CD8-positive, alpha-beta memory T cell (primary cell): ENCODE results near the gene SEMA3A. TPM values are rescaled to one million over a fixed set of nuclear protein-coding genes. Genes with fewer than 3 reads are reported as not detected.
A peak's percentile ranks its signal among the peaks of the same experiment; 100 is the strongest.

Experiments used
- CTCF ChIA-PET: fragments of 350-600 bp; sonication (Branson Sonifier 250); formaldehyde crosslinking; loops from one replicate; lab custom pipeline; 2021; ENCODE audit warnings: antibody characterized with exemption; lab: Charles Lee
- POLR2A ChIA-PET: fragments of 350-600 bp; sonication (Branson Sonifier 250); formaldehyde crosslinking; loops from one replicate; lab custom pipeline; 2021; ENCODE audit warnings: antibody characterized with exemption; lab: Charles Lee
- DNase-seq, 5 donors: peaks; one replicate each; pipeline versions ENCODE4 v3.0.0 to v3.0.0-alpha.2; 2020 to 2022; ENCODE audit warnings: mixed read lengths in 1 of 5
- H3K27ac ChIP-seq: one replicate; pipeline ENCODE4 v1.7.0; 2013; ENCODE audit warnings: low read depth, mild to moderate bottlenecking, low read length, moderate library complexity
- H3K27me3 ChIP-seq: 2 replicates; pipeline ENCODE4 v1.7.0; 2013; ENCODE audit warnings: low read length, mild to moderate bottlenecking; ENCODE audit not compliant: insufficient read depth, poor library complexity, severe bottlenecking
- H3K36me3 ChIP-seq: 2 replicates; pipeline ENCODE4 v1.7.0; 2013; ENCODE audit warnings: mild to moderate bottlenecking, low read length, moderate library complexity; ENCODE audit not compliant: insufficient read depth
- H3K4me1 ChIP-seq: 2 replicates; pipeline ENCODE4 v1.7.0; 2013; ENCODE audit warnings: mild to moderate bottlenecking, low read length, moderate library complexity; ENCODE audit not compliant: insufficient read depth
- H3K4me3 ChIP-seq: 2 replicates; pipeline ENCODE4 v1.7.0; 2013; ENCODE audit warnings: mild to moderate bottlenecking, low read length
- H3K9me3 ChIP-seq: 2 replicates; pipeline ENCODE4 v1.7.0; 2013; ENCODE audit warnings: mild to moderate bottlenecking, low read length
- H3K27ac Mint-ChIP-seq, 8 donors: one replicate each; pipeline ENCODE4 v1.8.0; 2020 to 2021; ENCODE audit warnings: mixed read lengths in 8 of 8, mild to moderate bottlenecking in 6 of 8, inconsistent platforms in 3 of 8, moderate library complexity in 3 of 8
- H3K27me3 Mint-ChIP-seq, 2 donors: one replicate each; pipeline ENCODE4 v1.8.0; 2020 to 2021; ENCODE audit warnings: mixed read lengths in 2 of 2, mild to moderate bottlenecking in 1 of 2, moderate library complexity in 1 of 2
- H3K36me3 Mint-ChIP-seq, 3 donors: one replicate each; pipeline ENCODE4 v1.8.0; 2020 to 2021; ENCODE audit warnings: mixed read lengths in 3 of 3, inconsistent platforms in 1 of 3, mild to moderate bottlenecking in 1 of 3
- H3K4me1 Mint-ChIP-seq, 3 donors: one replicate each; pipeline ENCODE4 v1.8.0; 2020 to 2021; ENCODE audit warnings: mixed read lengths in 3 of 3, inconsistent platforms in 1 of 3, mild to moderate bottlenecking in 1 of 3
- H3K4me3 Mint-ChIP-seq, 7 donors: one replicate each; pipeline ENCODE4 v1.8.0; 2020 to 2021; ENCODE audit warnings: mixed read lengths in 7 of 7, mild to moderate bottlenecking in 6 of 7, moderate library complexity in 4 of 7, inconsistent platforms in 2 of 7
- H3K9me3 Mint-ChIP-seq, 5 donors: one replicate each; pipeline ENCODE4 v1.8.0; 2020 to 2022; ENCODE audit warnings: mixed read lengths in 5 of 5, mild to moderate bottlenecking in 3 of 5, moderate library complexity in 2 of 5, inconsistent platforms in 1 of 5
- polyA plus RNA-seq: library from polyadenylated mRNA; unstranded; fragments of 300-500 nt; fragmentation: Illumina TruSeq; gene quantifications from one replicate; pipeline ENCODE4 v1.2.3, GENCODE V29; 2021
- total RNA-seq, 2 experiments: library from RNA; stranded (reverse); gene quantifications; one replicate each; pipeline ENCODE4 v1.2.3, GENCODE V29; 2021

SEMA3A gene
- total and polyA plus RNA-seq, 3 experiments from 2014 or later: not detected

GRCh38 chr7:84102213-84102612, 92.4 kb downstream of the SEMA3A start:
- ChIA-PET POLR2A (no interaction called here), CTCF (no interaction called here)
- H3K9me3 Mint-ChIP-seq: peaks cover 3 to 26% (median 7%) of the 10 kb centered on the region in 5 donors
- no peaks in the 10 kb centered on the region for H3K27me3 Mint-ChIP-seq
- no peaks in the 10 kb centered on the region for H3K4me1 Mint-ChIP-seq
- H3K36me3 Mint-ChIP-seq: no peaks in the 10 kb centered on the region
- H3K4me3 Mint-ChIP-seq: no peak overlapping the region
- Histone ChIP-seq H3K27me3 (no peaks in the 10 kb centered on the region), H3K27ac (no peak overlapping the region), H3K36me3 (no peaks in the 10 kb centered on the region), H3K9me3 (no peaks in the 10 kb centered on the region), H3K4me1 (no peaks in the 10 kb centered on the region), H3K4me3 (no peak overlapping the region)
- peak overlapping the region in 1 of 8 donors; percentile 27 for H3K27ac Mint-ChIP-seq
- no peak for DNase-seq

DNA sequence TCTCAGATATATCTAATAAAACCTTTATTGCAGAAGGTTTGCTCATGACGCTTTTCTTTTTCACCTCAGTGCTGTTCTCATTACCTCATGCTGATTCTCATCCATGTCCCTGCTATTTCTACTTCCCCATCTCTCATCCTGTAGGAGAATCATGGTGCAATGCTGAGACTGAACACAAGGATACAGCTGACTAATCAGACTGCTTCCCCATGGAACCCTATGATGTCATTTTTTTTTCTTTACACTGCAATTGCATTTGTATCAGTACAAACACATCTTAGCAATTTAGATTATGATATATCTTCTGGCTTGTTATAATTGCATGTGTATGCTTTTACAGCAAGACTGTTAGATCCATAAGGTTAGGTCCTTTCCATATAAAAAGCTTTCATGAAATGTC, 93.7 kb downstream of the SEMA3A start:
- DNase-seq: no peak
- Mint-ChIP-seq H3K36me3 (no peaks in the 10 kb centered on the region), H3K9me3 (peaks cover 2 to 13% (median 5%) of the 10 kb centered on the region in 5 donors), H3K4me1 (no peaks in the 10 kb centered on the region), H3K4me3 (no peak overlapping the region), H3K27me3 (no peaks in the 10 kb centered on the region), H3K27ac (no peak overlapping the region)
- H3K4me1 ChIP-seq: no peaks in the 10 kb centered on the region
- no peaks in the 10 kb centered on the region for H3K9me3 ChIP-seq
- H3K27ac ChIP-seq: no peak overlapping the region
- no peak overlapping the region for H3K4me3 ChIP-seq
- ChIA-PET POLR2A (no interaction called here), CTCF (no interaction called here)
- no peaks in the 10 kb centered on the region for H3K36me3 ChIP-seq
- no peaks in the 10 kb centered on the region for H3K27me3 ChIP-seq

DNA sequence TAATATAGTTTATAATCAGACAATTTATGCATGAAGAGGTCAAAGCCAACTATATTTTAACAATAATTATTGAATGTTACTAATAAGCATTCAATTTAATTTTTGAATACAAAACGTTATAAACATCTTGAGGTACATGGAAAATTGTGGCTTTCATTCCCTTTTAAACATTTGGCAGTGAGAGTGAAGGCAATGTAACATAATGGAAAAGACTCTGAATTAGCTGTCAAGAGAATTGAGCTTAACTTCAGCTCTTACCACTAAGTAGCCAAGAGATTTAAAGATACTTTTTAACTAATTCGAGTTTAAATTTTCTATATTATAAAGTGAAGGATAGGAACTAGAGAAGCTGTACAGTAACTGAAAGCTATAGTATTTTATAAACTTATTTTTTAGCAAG, 98.6 kb downstream of the SEMA3A start:
- no peak overlapping the region for H3K4me3 ChIP-seq
- Mint-ChIP-seq H3K9me3 (peaks cover 0 to 19% (median 4%) of the 10 kb centered on the region in 5 donors), H3K4me3 (no peak overlapping the region), H3K27ac (no peak overlapping the region), H3K4me1 (peaks cover 7 to 24% (median 7%) of the 10 kb centered on the region in 3 donors), H3K27me3 (no peaks in the 10 kb centered on the region), H3K36me3 (peaks cover 0 to 1% (median 0%) of the 10 kb centered on the region in 3 donors)
- H3K36me3 ChIP-seq: no peaks in the 10 kb centered on the region
- POLR2A ChIA-PET: no interaction called here
- CTCF ChIA-PET: no interaction called here
- no peak overlapping the region for H3K27ac ChIP-seq
- no peaks in the 10 kb centered on the region for H3K27me3 ChIP-seq
- no peak for DNase-seq
- peaks cover 13% of the 10 kb centered on the region for H3K4me1 ChIP-seq
- H3K9me3 ChIP-seq: no peaks in the 10 kb centered on the region

GRCh38 chr7:84092207-84092606, 102.4 kb downstream of the SEMA3A start:
- Mint-ChIP-seq H3K4me1 (peaks cover 7 to 26% (median 7%) of the 10 kb centered on the region in 3 donors), H3K9me3 (peaks cover 0 to 22% (median 2%) of the 10 kb centered on the region in 5 donors), H3K27me3 (no peaks in the 10 kb centered on the region), H3K36me3 (peaks cover 0 to 1% (median 0%) of the 10 kb centered on the region in 3 donors), H3K4me3 (peak overlapping the region in 4 of 7 donors; percentile 15 to 58 (median 48)), H3K27ac (peak overlapping the region in 2 of 8 donors; percentile 6 to 31)
- Histone ChIP-seq H3K36me3 (no peaks in the 10 kb centered on the region), H3K4me1 (peaks cover 18% of the 10 kb centered on the region), H3K27ac (no peak overlapping the region), H3K9me3 (no peaks in the 10 kb centered on the region), H3K4me3 (peak overlapping the region; percentile 6), H3K27me3 (no peaks in the 10 kb centered on the region)
- peak in 1 of 5 donors; percentile 48 for DNase-seq
- CTCF ChIA-PET: no interaction called here
- POLR2A ChIA-PET: no interaction called here

DNA sequence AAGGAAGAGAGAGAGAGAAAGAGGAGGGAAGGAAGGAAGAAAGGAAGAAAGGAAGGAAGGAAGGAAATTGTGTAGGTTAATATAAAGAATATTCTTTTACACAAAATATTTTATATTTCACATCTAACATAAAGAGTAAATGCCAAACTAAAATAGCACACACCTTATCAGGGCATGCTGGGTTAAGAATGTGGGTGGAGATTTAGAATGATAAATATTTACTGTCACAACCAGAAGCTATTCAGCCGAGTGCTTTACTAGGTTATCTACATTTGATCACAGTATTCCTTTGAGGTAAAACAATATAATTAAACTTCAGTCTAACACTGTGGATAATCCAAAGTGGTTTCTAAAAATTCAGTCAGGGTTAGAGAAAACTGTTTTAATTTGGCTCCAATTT, 103.3 kb downstream of the SEMA3A start:
- no peak overlapping the region for H3K27ac ChIP-seq
- Mint-ChIP-seq H3K27ac (no peak overlapping the region), H3K4me3 (peak overlapping the region in 1 of 7 donors; percentile 10), H3K9me3 (peaks cover 0 to 22% (median 2%) of the 10 kb centered on the region in 5 donors), H3K27me3 (no peaks in the 10 kb centered on the region), H3K36me3 (peaks cover 0 to 1% (median 0%) of the 10 kb centered on the region in 3 donors), H3K4me1 (peaks cover 7 to 26% (median 7%) of the 10 kb centered on the region in 3 donors)
- H3K4me1 ChIP-seq: peaks cover 18% of the 10 kb centered on the region
- H3K36me3 ChIP-seq: no peaks in the 10 kb centered on the region
- DNase-seq: no peak
- H3K9me3 ChIP-seq: no peaks in the 10 kb centered on the region
- no peak overlapping the region for H3K4me3 ChIP-seq
- CTCF ChIA-PET: no interaction called here
- no peaks in the 10 kb centered on the region for H3K27me3 ChIP-seq
- POLR2A ChIA-PET: no interaction called here

- ChIA-PET CTCF (no interaction called here), POLR2A (no interaction called here)
- Mint-ChIP-seq H3K4me1 (peaks cover 5 to 26% (median 7%) of the 10 kb centered on the region in 3 donors), H3K4me3 (no peak overlapping the region), H3K27ac (no peak overlapping the region), H3K9me3 (peaks cover 0 to 16% (median 5%) of the 10 kb centered on the region in 5 donors), H3K36me3 (peaks cover 0 to 1% (median 0%) of the 10 kb centered on the region in 3 donors), H3K27me3 (no peaks in the 10 kb centered on the region)
- H3K36me3 ChIP-seq: no peaks in the 10 kb centered on the region
- H3K27me3 ChIP-seq: no peaks in the 10 kb centered on the region
- no peak overlapping the region for H3K27ac ChIP-seq
- H3K4me1 ChIP-seq: peaks cover 18% of the 10 kb centered on the region
- no peak for DNase-seq
- no peak overlapping the region for H3K4me3 ChIP-seq
- no peaks in the 10 kb centered on the region for H3K9me3 ChIP-seq
Measured at GRCh38 chr7:84088802-84089201, 105.8 kb downstream of the SEMA3A start.

DNA sequence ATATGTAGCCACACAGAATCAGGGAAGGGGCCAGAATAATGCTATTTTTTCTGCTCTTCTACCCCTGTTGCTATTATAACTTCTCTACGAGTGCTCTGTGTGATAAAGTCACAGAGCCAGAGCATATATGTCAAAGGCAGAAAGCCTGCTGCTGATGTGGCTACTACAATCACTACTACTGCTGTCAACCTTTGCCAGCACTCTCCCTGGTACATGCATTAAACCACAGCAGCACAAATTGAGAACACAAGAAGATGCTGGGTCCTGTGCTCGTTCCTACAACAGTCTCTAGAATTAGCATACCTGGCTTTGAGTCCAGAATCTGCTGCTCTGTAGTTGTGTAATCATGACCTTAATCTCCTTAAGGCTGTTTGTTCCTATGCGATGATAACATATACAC, 108.6 kb downstream of the SEMA3A start:
- H3K9me3 Mint-ChIP-seq: peaks cover 0 to 10% (median 3%) of the 10 kb centered on the region in 5 donors
- CTCF ChIA-PET: no interaction called here

DNA sequence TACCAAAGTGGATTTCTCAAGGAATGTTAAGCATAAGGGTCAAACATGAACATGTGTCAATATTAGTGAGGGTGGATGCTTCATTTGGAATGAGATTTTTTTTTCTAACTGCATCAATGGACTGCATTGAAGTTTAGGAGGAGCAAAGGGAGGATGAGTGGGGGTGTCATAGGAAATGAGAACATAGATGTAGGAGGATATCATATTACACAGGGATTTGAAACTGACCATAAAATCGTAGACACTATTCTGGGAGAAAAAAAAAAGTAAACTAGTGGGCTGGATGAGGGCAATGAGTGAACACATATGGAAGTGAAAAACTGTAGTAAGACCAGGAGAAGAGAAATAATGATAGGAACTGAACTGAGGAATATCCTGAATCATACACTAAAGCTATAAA, 109.4 kb downstream of the SEMA3A start:
- Mint-ChIP-seq H3K4me3 (no peak overlapping the region), H3K27me3 (no peaks in the 10 kb centered on the region), H3K9me3 (peaks cover 0 to 10% (median 3%) of the 10 kb centered on the region in 5 donors), H3K36me3 (no peaks in the 10 kb centered on the region), H3K27ac (no peak overlapping the region), H3K4me1 (peaks cover 0 to 5% (median 0%) of the 10 kb centered on the region in 3 donors)
- POLR2A ChIA-PET: no interaction called here
- H3K36me3 ChIP-seq: no peaks in the 10 kb centered on the region
- no peak overlapping the region for H3K27ac ChIP-seq
- H3K27me3 ChIP-seq: no peaks in the 10 kb centered on the region
- DNase-seq: no peak
- peaks cover 3% of the 10 kb centered on the region for H3K4me1 ChIP-seq
- no peaks in the 10 kb centered on the region for H3K9me3 ChIP-seq
- H3K4me3 ChIP-seq: no peak overlapping the region
- CTCF ChIA-PET: no interaction called here

More for the DNA sequence above, 108.6 kb downstream of the SEMA3A start:
- H3K27me3 ChIP-seq: no peaks in the 10 kb centered on the region
- no peak for DNase-seq
- Mint-ChIP-seq H3K27me3 (no peaks in the 10 kb centered on the region), H3K4me1 (peaks cover 0 to 6% (median 0%) of the 10 kb centered on the region in 3 donors), H3K4me3 (no peak overlapping the region), H3K36me3 (no peaks in the 10 kb centered on the region), H3K27ac (no peak overlapping the region)
- no peaks in the 10 kb centered on the region for H3K36me3 ChIP-seq
- H3K9me3 ChIP-seq: no peaks in the 10 kb centered on the region
- peaks cover 6% of the 10 kb centered on the region for H3K4me1 ChIP-seq
- POLR2A ChIA-PET: no interaction called here
- no peak overlapping the region for H3K4me3 ChIP-seq
- H3K27ac ChIP-seq: no peak overlapping the region
